M059J (cell line): ENCODE measurements around the gene THOC1. TPM values are rescaled to one million over a fixed set of nuclear protein-coding genes. Genes with fewer than 3 reads are reported as not detected.

Source experiments
- DNase-seq: peaks from one replicate; pipeline ENCODE4 v3.0.0-alpha.2; 2012; ENCODE audit warnings: low read depth
- total RNA-seq: library from RNA; depleted of rRNA; stranded (reverse); fragments of >200 nt; shearing (Covaris generic); gene quantifications from 2 replicates; pipeline ENCODE4 v1.2.3, GENCODE V29; 2014; rRNA removed

THOC1 gene
- total RNA-seq, 1 experiment from 2014 or later, result 38.9 TPM

- DNase-seq, result no peak
Observed at GRCh38 chr18:213966-214365, 53.9 kb downstream of the THOC1 start.

GRCh38 chr18:213505-213904 is 54.3 kb downstream of the THOC1 start:
- DNase-seq, result no peak

- DNase-seq, result no peak
Observed at GRCh38 chr18:212780-213179, 55.1 kb downstream of the THOC1 start.

GRCh38 chr18:211582-211981 is 56.3 kb downstream of the THOC1 start:
- DNase-seq, result no peak

- no peak for DNase-seq
Observed at GRCh38 chr18:210733-211132, 57.1 kb downstream of the THOC1 start.

- no peak for DNase-seq
Observed at GRCh38 chr18:210075-210474, 57.8 kb downstream of the THOC1 start.

GRCh38 chr18:199768-200167 is 68.1 kb downstream of the THOC1 start:
- no peak for DNase-seq

GRCh38 chr18:199214-199613 is 68.6 kb downstream of the THOC1 start:
- DNase-seq, result peak; percentile 3

GRCh38 chr18:195651-196050 is 72.2 kb downstream of the THOC1 start:
- no peak for DNase-seq

- no peak for DNase-seq
Observed at GRCh38 chr18:192801-193200, 75.0 kb downstream of the THOC1 start.

- no peak for DNase-seq
Observed at GRCh38 chr18:191725-192124, 76.1 kb downstream of the THOC1 start.

- no peak for DNase-seq
Observed at GRCh38 chr18:189254-189653, 78.6 kb downstream of the THOC1 start.

- peak; percentile 3 for DNase-seq
Observed at GRCh38 chr18:183769-184168, 84.1 kb downstream of the THOC1 start.

- DNase-seq, result no peak
Observed at GRCh38 chr18:181711-182110, 86.1 kb downstream of the THOC1 start.

GRCh38 chr18:179499-179898 is 88.3 kb downstream of the THOC1 start:
- DNase-seq, result no peak

GRCh38 chr18:172361-172760 is 95.5 kb downstream of the THOC1 start:
- no peak for DNase-seq

Other genes with a start within 250 kb of the THOC1 start
- gene TUBB8B, start 218.4 kb downstream of the THOC1 start, total RNA-seq, result not detected in 2 replicates
- gene USP14, start 109.5 kb downstream of the THOC1 start, total RNA-seq, result 9.9 and 42.3 TPM in 2 replicates
- 39.2 and 61.2 TPM in 2 replicates for gene COLEC12, start 232.7 kb upstream of the THOC1 start, total RNA-seq